Activated naive CD8-positive, alpha-beta T cell treated with anti-CD3 and anti-CD28 coated beads, Interleukin-2, amount 50 U/mL, for 16 hours (primary cell): ENCODE results near the gene CHSY1.

Experiments
- DNase-seq: peaks from one replicate; pipeline ENCODE4 v3.0.0-alpha.2; 2020; ENCODE audit warnings: low read depth, low spot score

The CHSY1 gene

DNA sequence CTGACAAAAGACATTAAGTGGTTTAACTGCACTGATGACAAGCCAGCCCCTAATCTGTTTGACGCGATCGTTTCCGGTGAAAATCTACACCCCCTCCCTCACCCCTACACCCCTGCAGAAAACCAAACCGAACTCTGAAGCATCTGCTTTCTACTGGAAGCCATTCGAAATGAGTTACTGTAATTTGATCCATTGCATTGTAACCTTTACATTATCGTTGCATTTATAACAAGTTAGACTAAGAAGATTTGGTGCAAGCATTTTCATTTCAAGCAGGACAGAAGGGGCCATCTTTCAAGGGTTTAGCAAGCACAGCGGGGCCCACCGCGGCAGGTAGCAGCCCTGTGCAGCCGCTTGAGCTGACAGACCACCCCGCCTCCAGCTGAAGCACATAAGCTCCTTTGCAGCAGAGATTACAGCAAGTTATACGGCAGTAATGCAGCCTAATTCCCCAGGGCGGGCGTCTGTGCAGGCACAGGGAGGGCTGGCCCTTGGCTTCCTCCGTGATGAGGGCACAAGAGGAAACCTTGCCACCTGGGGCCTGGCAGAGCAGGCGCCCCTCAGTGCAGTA lies 79.3 kb downstream of the CHSY1 start:
- DNase-seq, result no peak

- DNase-seq, result no peak
These were observed 79.9 kb downstream of the CHSY1 start for GRCh38 chr15:101171954-101172353.

DNA sequence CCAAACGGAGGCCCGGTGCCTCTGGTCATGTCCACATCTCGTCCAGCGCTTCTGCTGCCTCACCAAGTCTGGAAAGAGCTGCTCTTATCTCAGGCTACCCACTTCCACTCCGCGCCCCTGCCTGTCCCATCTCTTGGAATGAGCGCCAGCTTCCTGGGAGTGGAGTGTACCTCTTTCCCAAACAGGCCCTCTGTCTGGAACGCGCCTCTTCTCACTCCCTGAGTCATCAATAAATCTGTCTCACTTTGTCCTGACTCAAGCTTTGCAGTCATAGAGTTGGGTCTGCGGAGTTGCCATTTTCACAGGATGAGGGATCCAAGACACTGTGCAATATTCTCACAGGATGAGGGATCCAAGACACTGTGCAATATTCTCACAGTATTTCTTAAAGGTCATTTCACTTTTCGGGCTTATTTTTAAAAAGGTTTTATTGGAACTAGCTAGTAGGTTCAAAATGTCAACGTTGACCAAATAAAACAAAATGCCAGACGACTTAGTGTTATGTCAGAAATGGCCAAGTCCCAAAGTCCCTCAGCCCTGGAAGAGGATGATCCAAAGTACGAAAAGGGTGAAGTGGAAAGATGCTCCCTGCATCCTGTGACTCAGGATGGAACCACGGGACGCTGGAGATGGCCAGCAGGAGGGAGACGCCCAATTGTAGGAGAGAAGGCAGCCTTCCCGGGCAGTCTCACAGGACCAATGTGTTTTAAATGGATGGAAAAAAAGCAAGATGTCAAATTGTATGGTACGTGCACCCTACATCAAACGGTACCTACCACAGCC lies 81.1 kb downstream of the CHSY1 start:
- DNase-seq, result no peak

- DNase-seq, result no peak
These were observed 82.3 kb downstream of the CHSY1 start for GRCh38 chr15:101169495-101170071.

DNA sequence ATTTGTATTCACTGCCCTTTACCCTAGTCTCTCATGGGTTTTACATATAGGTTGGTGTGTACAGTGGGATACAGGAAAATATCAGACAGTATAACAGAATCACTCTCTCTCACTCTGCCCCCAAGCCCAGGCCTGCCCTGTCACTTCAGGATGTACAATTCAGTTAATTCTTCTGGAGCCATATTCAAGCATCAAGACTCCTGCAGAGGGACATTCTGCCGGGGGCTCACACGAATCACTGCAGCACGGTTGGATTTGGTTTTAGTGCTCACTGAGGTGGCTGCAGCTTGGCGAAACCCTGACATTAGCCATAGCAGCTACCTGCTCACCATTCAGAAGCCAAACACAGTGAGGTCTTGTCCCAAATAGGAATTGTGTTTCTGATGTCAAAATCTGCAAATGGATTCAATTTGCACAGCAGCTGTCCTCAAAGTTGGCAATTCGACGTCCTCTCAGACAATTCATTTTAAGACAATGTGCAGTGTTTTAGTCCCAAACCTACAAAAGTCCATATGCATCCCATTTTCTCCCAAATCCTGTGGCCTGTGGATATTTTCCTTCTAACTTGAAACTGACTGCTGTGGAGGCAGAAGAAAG lies 82.9 kb downstream of the CHSY1 start:
- no peak for DNase-seq

DNA sequence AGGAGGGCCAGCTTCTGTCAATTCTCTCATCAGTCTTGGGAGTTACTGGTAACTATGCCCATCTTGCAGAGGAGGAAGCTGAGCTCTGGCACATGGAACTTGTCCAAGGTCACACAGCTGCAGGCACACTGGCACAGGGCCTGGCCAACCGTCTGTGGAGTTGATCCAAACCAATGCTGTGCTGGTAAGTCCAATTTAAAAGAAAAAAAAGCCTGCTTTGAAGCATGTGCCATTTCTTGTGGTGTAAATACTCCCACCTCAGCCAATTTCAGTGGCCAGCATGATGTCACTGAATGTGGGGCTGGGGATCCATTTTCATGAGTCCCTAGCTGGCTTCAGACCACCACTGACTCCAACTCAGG lies 83.4 kb downstream of the CHSY1 start:
- DNase-seq, result no peak

GRCh38 chr15:101167753-101168462 lies 83.9 kb downstream of the CHSY1 start:
- DNase-seq, result peak; percentile 17

DNA sequence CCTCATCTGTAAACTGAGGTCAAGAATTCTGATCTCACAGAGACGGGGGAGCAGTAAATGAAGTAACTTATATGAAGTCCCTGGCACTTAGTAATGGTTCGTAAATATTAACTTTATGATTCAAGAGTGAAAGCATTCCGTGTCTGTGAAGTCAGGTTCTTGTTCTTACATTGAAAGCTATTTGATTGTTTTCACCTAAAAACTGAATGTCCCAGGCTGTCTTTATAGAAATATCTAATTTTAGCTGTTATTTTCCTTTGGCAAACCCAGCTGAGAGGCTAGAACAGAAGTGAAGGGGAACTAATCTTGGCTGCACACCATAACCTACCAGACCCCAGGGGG lies 84.5 kb downstream of the CHSY1 start:
- no peak for DNase-seq

- no peak for DNase-seq
These were observed 85.9 kb downstream of the CHSY1 start for GRCh38 chr15:101165905-101166471.

GRCh38 chr15:101162701-101163483 lies 89.0 kb downstream of the CHSY1 start:
- no peak for DNase-seq

DNA sequence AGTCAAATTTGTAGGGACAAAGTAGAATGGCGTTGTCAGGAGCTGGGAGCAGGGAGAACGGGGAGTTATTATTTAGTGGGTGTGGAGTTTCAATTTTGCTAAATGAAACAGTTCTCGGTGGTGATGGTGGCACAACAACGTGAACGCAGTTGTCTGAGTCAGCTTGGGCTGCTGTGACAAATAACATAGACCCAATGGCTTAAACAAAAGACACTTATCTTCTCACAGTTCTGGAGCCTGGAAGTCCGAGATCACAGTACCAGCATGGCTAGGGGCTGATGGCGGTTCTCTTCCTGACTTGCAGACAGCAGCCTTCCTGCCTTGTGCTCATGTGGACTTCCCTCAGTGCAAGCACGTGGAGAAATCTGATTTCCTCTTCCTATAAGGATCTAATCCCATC lies 90.2 kb downstream of the CHSY1 start:
- no peak for DNase-seq

- DNase-seq, result no peak
These were observed 91.7 kb downstream of the CHSY1 start for GRCh38 chr15:101159936-101160815.

DNA sequence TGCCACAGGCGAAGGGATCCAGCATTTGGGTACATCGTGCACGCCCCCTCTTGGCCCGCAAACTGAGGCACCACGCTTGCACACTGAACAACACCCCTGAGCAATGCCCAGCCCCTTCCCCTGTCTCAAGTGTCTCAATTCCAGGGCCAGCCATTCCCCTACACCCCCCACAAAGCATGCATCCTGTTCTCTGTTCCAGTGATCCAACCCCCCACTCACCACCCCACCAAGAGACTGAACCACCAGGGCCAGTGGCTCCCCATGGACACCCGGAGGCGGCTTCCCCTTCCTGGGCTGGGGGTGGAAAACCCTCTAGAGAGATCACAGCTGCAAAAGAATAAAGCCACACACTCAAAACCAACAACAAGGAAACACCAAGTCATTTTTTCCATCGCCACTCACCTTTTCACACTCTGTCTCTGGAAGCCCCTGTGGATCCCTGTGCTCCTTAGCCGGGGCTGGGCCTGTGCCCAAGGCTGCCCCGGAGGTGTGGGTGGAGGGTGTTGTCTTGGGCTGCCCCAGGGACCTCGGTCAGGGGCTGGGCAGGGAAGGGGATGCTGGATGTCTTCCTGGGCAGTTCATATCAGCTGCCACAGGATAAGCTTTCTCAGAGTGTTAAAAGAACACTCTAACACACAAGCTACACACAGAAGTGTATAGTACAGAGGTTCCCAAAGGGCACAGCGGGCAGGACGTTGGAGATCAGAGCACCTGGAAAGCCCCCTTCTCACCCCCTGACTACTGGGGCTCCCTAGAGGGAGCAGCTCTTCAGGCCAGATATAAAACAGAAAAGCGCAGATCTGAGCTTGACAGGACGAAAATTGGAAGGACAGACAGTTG lies 92.5 kb downstream of the CHSY1 start:
- no peak for DNase-seq

GRCh38 chr15:101158166-101159095 lies 93.4 kb downstream of the CHSY1 start:
- no peak for DNase-seq

DNA sequence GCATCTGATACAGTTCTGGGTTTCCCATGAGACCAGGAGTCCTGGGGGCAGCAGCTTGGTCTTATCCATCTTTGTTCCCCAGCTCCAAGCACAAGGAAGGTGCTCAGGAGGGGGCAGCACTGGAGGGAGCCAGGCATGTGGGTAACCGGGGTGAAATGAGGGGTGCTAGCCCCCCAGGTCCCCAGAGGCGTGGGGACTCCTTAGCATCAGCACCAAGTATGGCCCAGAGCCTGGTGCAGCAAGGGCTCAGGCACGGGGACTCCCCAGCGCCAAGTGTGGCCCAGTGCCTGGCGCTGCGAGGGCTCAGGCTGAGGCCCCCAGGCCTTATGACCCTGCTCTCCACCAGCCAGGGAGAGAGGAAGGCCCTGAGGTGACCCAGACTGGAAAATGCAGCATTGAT lies 94.1 kb downstream of the CHSY1 start:
- no peak for DNase-seq

GRCh38 chr15:101156509-101157159 lies 95.2 kb downstream of the CHSY1 start:
- DNase-seq, result no peak

DNA sequence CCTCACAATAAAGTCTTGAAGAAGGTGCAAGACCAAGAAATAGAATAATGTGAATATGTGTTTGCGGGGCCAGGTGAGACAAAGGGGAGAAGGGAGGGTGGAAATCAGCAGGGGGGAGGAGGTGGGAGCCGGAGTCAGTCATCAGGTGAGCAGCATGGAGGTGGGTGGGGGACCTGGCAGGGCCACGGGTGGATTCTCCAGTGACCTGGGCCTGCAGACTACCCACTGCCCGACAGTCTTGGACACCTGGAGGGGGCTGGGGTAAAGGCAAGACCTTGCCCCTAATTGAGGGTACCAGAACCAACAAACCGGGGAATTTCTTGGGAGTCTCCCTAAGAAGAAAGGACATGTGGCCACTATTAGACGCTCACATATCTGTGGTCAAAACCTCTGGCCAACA lies 95.8 kb downstream of the CHSY1 start:
- no peak for DNase-seq
